ENCODE data around the gene SENP6.
A peak's percentile ranks its signal among the peaks of the same experiment; 100 is the strongest.

DNA sequence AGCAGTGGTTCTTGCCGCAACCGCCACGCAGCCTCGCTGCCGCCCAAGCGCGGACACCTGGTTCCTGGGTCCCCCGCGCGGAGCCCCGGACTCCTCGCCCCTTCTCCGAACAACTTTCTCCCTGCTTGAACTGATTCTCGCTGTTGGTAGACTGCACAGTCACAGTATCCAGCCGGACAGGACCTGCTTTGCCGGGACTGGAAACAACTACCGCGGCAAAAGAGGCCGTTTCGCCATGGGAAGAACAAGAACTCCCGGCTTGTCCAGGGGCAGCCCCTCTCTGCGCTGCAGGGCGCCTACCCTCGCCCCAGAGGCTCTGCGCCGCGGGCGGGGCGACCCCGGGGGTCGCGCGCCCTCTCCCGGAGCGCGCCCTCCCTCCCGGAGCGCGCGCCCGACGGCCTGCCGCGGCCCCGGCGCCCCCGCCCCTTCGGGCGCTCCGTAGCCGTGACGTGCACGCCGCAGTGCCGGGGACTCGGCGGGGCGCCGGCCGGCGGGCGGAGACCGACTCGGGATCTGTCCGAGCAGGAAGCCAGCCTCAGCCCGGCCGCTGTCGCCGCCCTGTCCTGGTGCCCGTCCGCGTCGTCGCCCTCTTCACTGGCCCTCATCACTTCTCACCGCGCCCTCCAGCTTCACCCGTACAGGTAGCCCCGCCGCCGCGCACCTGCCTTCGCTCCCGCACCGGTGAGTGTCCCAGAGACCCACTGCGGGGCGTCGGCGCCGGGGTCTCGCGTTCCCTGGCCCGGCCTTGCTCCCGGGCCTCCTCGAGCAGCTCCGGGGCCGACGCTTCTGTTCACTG, 147.3 kb downstream of the SENP6 start, which contains the start of gene MYO6:
- TF ChIP-seq, protein P1, sequence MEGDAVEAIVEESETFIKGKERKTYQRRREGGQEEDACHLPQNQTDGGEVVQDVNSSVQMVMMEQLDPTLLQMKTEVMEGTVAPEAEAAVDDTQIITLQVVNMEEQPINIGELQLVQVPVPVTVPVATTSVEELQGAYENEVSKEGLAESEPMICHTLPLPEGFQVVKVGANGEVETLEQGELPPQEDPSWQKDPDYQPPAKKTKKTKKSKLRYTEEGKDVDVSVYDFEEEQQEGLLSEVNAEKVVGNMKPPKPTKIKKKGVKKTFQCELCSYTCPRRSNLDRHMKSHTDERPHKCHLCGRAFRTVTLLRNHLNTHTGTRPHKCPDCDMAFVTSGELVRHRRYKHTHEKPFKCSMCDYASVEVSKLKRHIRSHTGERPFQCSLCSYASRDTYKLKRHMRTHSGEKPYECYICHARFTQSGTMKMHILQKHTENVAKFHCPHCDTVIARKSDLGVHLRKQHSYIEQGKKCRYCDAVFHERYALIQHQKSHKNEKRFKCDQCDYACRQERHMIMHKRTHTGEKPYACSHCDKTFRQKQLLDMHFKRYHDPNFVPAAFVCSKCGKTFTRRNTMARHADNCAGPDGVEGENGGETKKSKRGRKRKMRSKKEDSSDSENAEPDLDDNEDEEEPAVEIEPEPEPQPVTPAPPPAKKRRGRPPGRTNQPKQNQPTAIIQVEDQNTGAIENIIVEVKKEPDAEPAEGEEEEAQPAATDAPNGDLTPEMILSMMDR (IDR thresholded peaks at IDR 0.05) = no peak
- TF ChIP-seq POLR2A (IDR thresholded peaks at IDR 0.05) = peak; percentile 91 to 96
